ENCODE data around the gene SLC25A44.
"Not testable (repeated sequence)": the region's sequence is repeated elsewhere in the genome, so short reads cannot be mapped to it uniquely, and the experiment has no call there.

The SLC25A44 gene

GRCh38 chr1:156212130-156212529 is 18.2 kb downstream of the SLC25A44 start:
- H3K36me3 Mint-ChIP-seq, result peaks cover 12% of the 10 kb centered on the region
- no peaks in the 10 kb centered on the region for H3K9me3 Mint-ChIP-seq (ENCODE audit: low read depth)
- peak overlapping the region; percentile 96 for H3K4me3 Mint-ChIP-seq
- H3K27ac Mint-ChIP-seq, result peak overlapping the region; percentile 100
- H3K4me1 Mint-ChIP-seq (ENCODE audit: low read depth), result peaks cover 40% of the 10 kb centered on the region
- H3K27me3 Mint-ChIP-seq, result no peaks in the 10 kb centered on the region

- Mint-ChIP-seq H3K4me1 (ENCODE audit: low read depth) (peaks cover 49% of the 10 kb centered on the region), H3K27ac (peak within 1 kb of the TSS; percentile 100), H3K27me3 (no peaks in the 10 kb centered on the region), H3K9me3 (ENCODE audit: low read depth) (no peaks in the 10 kb centered on the region), H3K4me3 (peak within 1 kb of the TSS; percentile 96), H3K36me3 (peaks cover 14% of the 10 kb centered on the region)
Measured at GRCh38 chr1:156212833-156213643, 19.1 kb downstream of the SLC25A44 start, which contains the start of gene PMF1. Gene PMF1, plus strand, starts transcription at chr1:156213007. Its CDS starts 9 bp downstream, at chr1:156213016.

- Mint-ChIP-seq H3K4me1 (ENCODE audit: low read depth) (peaks cover 53% of the 10 kb centered on the region), H3K27me3 (no peaks in the 10 kb centered on the region), H3K9me3 (ENCODE audit: low read depth) (no peaks in the 10 kb centered on the region), H3K4me3 (peak overlapping the region; percentile 96), H3K27ac (peak overlapping the region; percentile 100), H3K36me3 (peaks cover 16% of the 10 kb centered on the region)
Measured at GRCh38 chr1:156213644-156213966, 19.7 kb downstream of the SLC25A44 start.

- Mint-ChIP-seq H3K9me3 (ENCODE audit: low read depth) (no peaks in the 10 kb centered on the region), H3K4me1 (ENCODE audit: low read depth) (peaks cover 53% of the 10 kb centered on the region), H3K27ac (peak overlapping the region; percentile 100), H3K27me3 (no peaks in the 10 kb centered on the region), H3K36me3 (peaks cover 17% of the 10 kb centered on the region), H3K4me3 (peak overlapping the region; percentile 96)
Measured at GRCh38 chr1:156214024-156214748, 20.3 kb downstream of the SLC25A44 start.

GRCh38 chr1:156216361-156217086 is 22.6 kb downstream of the SLC25A44 start:
- Mint-ChIP-seq H3K27ac (peak overlapping the region; percentile 100), H3K4me3 (peak overlapping the region; percentile 30), H3K36me3 (peaks cover 26% of the 10 kb centered on the region), H3K4me1 (ENCODE audit: low read depth) (peaks cover 68% of the 10 kb centered on the region)
- not testable (repeated sequence) for H3K27me3 Mint-ChIP-seq; H3K9me3 Mint-ChIP-seq (ENCODE audit: low read depth)

- Mint-ChIP-seq H3K9me3 (ENCODE audit: low read depth) (no peaks in the 10 kb centered on the region), H3K4me1 (ENCODE audit: low read depth) (peaks cover 71% of the 10 kb centered on the region), H3K4me3 (peak overlapping the region; percentile 87), H3K36me3 (peaks cover 29% of the 10 kb centered on the region), H3K27ac (peak overlapping the region; percentile 100), H3K27me3 (no peaks in the 10 kb centered on the region)
Measured at GRCh38 chr1:156217871-156218270, 24.0 kb downstream of the SLC25A44 start.

DNA sequence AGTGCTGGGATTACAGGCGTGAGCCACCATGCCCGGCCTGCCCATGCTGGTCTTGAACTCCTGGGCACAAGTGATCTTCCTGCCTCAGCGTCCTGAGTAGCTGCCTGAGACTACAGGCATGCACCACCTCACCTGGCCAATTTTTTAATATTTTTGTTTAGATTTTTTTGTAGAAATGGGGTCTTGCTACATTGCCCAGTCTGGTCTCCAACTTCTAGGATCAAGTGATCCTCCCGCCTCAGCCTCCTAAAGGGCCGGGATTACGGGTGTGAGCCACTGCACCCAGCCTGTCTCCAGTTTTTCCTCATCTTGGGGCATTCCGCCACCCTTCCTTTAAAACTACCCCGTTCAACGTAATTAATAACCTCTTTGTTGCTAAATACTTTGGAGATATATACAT is 26.3 kb downstream of the SLC25A44 start:
- peak overlapping the region; percentile 44 for H3K4me3 Mint-ChIP-seq
- no peaks in the 10 kb centered on the region for H3K9me3 Mint-ChIP-seq (ENCODE audit: low read depth)
- peaks cover 68% of the 10 kb centered on the region for H3K4me1 Mint-ChIP-seq (ENCODE audit: low read depth)
- H3K27ac Mint-ChIP-seq, result peak overlapping the region; percentile 100
- no peaks in the 10 kb centered on the region for H3K27me3 Mint-ChIP-seq
- H3K36me3 Mint-ChIP-seq, result peaks cover 27% of the 10 kb centered on the region

DNA sequence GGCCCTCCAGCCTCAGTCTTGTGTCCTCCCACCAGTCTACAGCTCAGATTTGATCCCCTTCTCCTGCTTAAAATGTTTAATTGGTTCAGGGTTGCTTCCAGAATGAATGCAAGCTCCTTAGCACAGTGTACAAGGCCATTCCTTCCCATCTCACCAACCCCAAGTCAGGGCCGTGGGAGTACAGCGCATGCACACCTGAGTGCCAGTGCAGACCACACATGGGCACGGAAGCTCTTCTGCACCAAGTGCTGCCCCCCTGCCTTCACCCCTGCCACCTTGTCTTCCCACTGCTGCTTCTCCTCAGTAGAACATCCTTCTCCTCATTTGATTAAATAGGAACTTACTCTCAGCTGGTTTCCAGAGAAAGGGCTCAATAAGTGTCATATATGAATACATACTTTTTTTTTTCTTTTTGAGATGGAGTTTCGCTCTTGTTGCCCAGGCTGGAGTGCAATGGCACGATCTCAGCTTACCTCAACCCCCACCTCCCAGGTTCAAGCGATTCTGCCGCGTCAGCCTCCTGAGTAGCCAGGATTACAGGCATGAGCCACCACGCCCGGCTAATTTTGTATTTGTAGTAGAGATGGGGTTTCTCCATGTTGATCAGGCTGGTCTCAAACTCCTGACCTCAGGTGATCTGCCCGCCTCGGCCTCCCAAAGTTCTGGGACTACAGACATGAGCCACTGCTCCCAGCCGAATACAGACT is 28.2 kb downstream of the SLC25A44 start:
- H3K4me3 Mint-ChIP-seq, result peak overlapping the region; percentile 80
- no peaks in the 10 kb centered on the region for H3K9me3 Mint-ChIP-seq (ENCODE audit: low read depth)
- peaks cover 72% of the 10 kb centered on the region for H3K4me1 Mint-ChIP-seq (ENCODE audit: low read depth)
- peak overlapping the region; percentile 100 for H3K27ac Mint-ChIP-seq
- peaks cover 35% of the 10 kb centered on the region for H3K36me3 Mint-ChIP-seq
- no peaks in the 10 kb centered on the region for H3K27me3 Mint-ChIP-seq

GRCh38 chr1:156225677-156226014 is 31.7 kb downstream of the SLC25A44 start:
- H3K27ac Mint-ChIP-seq, result peak overlapping the region; percentile 92
- no peaks in the 10 kb centered on the region for H3K27me3 Mint-ChIP-seq
- H3K4me3 Mint-ChIP-seq, result peak overlapping the region; percentile 5
- H3K4me1 Mint-ChIP-seq (ENCODE audit: low read depth), result peaks cover 49% of the 10 kb centered on the region
- peaks cover 30% of the 10 kb centered on the region for H3K36me3 Mint-ChIP-seq
- H3K9me3 Mint-ChIP-seq (ENCODE audit: low read depth), result no peaks in the 10 kb centered on the region

- Mint-ChIP-seq H3K4me1 (ENCODE audit: low read depth) (peaks cover 46% of the 10 kb centered on the region), H3K9me3 (ENCODE audit: low read depth) (no peaks in the 10 kb centered on the region), H3K36me3 (peaks cover 27% of the 10 kb centered on the region), H3K4me3 (peak overlapping the region; percentile 35), H3K27ac (peak overlapping the region; percentile 96), H3K27me3 (no peaks in the 10 kb centered on the region)
Measured at GRCh38 chr1:156226116-156226538, 32.2 kb downstream of the SLC25A44 start.

DNA sequence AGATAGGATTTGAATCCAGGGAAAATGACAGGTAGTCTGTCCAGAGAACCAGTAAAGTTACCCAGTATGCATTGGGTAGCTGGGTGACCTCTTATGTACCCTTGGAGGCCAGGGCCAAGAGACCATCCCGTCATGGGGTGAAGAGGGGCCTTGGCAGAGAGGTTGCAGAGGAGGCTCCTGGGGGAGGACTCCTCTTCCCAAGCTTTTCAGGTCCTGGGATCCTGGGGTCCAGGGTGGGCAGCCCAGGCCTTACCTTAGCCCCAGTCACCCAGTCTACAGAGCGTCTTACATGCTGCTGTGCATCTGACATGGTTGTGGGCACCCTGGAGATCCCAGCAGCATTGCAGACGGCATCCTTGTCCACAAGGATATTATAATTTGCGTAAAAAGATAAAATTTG is 32.9 kb downstream of the SLC25A44 start:
- Mint-ChIP-seq H3K27ac (peak overlapping the region; percentile 96), H3K9me3 (ENCODE audit: low read depth) (no peaks in the 10 kb centered on the region), H3K4me3 (peak overlapping the region; percentile 35), H3K27me3 (no peaks in the 10 kb centered on the region), H3K36me3 (peaks cover 21% of the 10 kb centered on the region), H3K4me1 (ENCODE audit: low read depth) (peaks cover 39% of the 10 kb centered on the region)

DNA sequence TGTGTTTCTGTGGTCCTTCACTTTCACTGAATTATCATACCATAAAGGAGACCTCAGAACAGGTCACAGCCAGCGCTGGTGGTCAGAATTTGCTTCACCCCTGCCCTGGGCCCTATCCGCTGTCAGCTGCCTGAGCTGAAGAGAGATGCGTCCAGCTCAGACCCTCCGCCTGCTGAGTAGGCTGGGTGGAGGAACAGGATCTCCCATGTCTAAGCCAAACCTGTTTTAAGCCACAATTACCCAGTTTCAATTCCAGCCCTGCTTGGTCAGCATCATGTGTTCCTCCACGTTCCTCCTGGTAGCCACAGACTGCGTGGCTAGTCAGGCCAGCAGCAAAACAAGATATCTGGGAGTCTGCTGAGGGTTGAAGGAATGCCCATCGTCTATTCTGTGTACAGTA is 34.6 kb downstream of the SLC25A44 start:
- H3K27me3 Mint-ChIP-seq, result no peaks in the 10 kb centered on the region
- peaks cover 13% of the 10 kb centered on the region for H3K36me3 Mint-ChIP-seq
- no peak overlapping the region for H3K4me3 Mint-ChIP-seq
- H3K9me3 Mint-ChIP-seq (ENCODE audit: low read depth), result no peaks in the 10 kb centered on the region
- peak overlapping the region; percentile 54 for H3K27ac Mint-ChIP-seq
- H3K4me1 Mint-ChIP-seq (ENCODE audit: low read depth), result peaks cover 22% of the 10 kb centered on the region

DNA sequence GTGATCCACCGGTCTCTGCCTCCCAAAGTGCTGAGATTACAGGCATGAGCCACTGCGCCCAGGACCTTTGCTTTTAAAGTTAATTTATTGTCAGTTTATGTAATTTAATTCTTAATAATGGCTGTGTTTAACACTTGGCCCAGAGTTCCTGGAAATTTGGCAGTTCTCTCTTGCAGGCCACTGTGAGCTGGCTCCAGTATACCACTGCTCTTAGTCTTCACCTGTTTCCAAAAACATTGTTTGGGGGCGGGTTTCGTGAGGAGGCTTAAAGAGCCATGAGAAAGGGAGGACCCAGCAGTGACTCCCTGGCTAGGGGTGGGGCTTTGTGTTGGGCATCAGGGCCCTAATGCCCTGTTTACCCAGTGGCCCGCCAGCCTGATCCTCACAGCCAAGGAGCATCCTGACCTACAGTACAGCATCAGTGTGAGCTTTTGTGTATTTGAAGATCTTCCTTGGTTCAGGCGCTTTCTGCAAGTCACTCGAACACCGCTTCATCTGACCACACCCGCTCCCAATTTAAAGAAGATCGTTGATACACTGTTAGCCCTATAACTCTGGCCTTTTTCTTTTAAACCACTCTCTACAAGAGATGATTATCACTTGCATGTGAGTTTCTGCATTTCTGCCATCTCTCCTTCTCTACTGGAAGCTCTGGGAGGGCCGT is 36.0 kb downstream of the SLC25A44 start:
- H3K9me3 Mint-ChIP-seq (ENCODE audit: low read depth), result no peaks in the 10 kb centered on the region
- H3K4me3 Mint-ChIP-seq, result no peak overlapping the region
- H3K27ac Mint-ChIP-seq, result peak overlapping the region; percentile 46
- H3K4me1 Mint-ChIP-seq (ENCODE audit: low read depth), result peaks cover 15% of the 10 kb centered on the region
- H3K27me3 Mint-ChIP-seq, result no peaks in the 10 kb centered on the region
- H3K36me3 Mint-ChIP-seq, result peaks cover 13% of the 10 kb centered on the region

DNA sequence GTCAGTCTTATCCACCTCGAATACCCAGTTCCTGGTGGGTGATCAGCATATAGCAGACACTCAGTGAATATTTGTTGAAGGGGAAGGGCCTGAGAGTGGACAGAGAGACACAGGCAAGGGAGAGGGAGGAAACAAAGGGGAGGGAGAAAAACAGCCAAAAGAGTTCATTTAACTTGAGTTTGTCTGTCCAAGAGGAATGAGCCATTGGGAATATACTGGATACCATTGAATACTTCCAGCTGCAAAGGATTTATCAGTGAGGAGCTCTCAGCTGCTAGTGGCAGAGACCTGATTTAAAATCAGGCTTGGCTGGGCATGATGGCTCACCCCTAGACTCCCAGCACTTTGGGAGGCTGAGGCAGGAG is 36.6 kb downstream of the SLC25A44 start:
- Mint-ChIP-seq H3K27me3 (no peaks in the 10 kb centered on the region), H3K4me3 (no peak overlapping the region), H3K4me1 (ENCODE audit: low read depth) (peaks cover 12% of the 10 kb centered on the region), H3K36me3 (peaks cover 11% of the 10 kb centered on the region), H3K9me3 (ENCODE audit: low read depth) (no peaks in the 10 kb centered on the region), H3K27ac (peak overlapping the region; percentile 46)

Measured in activated naive CD8-positive, alpha-beta T cell (primary cell).